Esophagus muscularis mucosa (tissue), 4 donors: ENCODE results near the gene NDUFAF8. TPM values are rescaled to one million over a fixed set of nuclear protein-coding genes. Genes with fewer than 3 reads are reported as not detected.

ENCODE experiments used
- DNase-seq: peaks from one replicate; pipeline ENCODE4 v3.0.0-alpha.2; 2017; ENCODE audit errors: extremely low spot score
- H3K27ac ChIP-seq, 4 donors: fragments of 200-600 bp; sonication (generic); replicated peaks in 1 of 4; 1 replicate in 3 of 4; 2 replicates in 1 of 4; pipeline ENCODE4 v1.5.1; 2016 to 2019; ENCODE audit warnings: mild to moderate bottlenecking in 1 of 4
- H3K27me3 ChIP-seq, 4 donors: fragments of 200-600 bp; sonication (generic); one replicate each; pipeline versions ENCODE4 v1.5.1 to v1.6.0; 2016 to 2019
- H3K36me3 ChIP-seq, 4 donors: fragments of 200-600 bp; sonication (generic); one replicate each; pipeline ENCODE4 v1.5.1; 2016 to 2019
- H3K4me1 ChIP-seq, 4 donors: fragments of 200-600 bp; sonication (generic); one replicate each; pipeline ENCODE4 v1.5.1; 2016 to 2019
- H3K4me3 ChIP-seq, 4 donors: fragments of 200-600 bp; sonication (generic); 1 replicate in 2 of 4; 2 replicates in 2 of 4; pipeline ENCODE4 v1.5.1; 2016 to 2019; ENCODE audit warnings: mild to moderate bottlenecking in 4 of 4, moderate library complexity in 1 of 4
- H3K9me3 ChIP-seq, 4 donors: fragments of 200-600 bp; sonication (generic); 1 replicate in 3 of 4; 2 replicates in 1 of 4; pipeline ENCODE4 v1.5.1; 2016 to 2019
- EP300 ChIP-seq: sonication (generic); formaldehyde crosslinking; IDR thresholded peaks from one replicate; pipeline ENCODE4 v1.6.1; 2017; ENCODE audit warnings: antibody characterized with exemption
- POLR2A ChIP-seq: fragments of 450-650 bp; IDR thresholded peaks from one replicate; pipeline ENCODE4 v1.6.1; 2017; ENCODE audit warnings: antibody characterized with exemption, moderate library complexity, mild to moderate bottlenecking, low read depth
- POLR2AphosphoS5 ChIP-seq, 2 donors: sonication (generic); formaldehyde crosslinking; IDR thresholded peaks; one replicate each; pipeline ENCODE4 v1.6.1; 2017; ENCODE audit warnings: antibody characterized with exemption in 2 of 2
- WGBS: methylation state at CpG from one replicate; pipeline ENCODE4 v1.1.5; 2018; 5-methylcytosine and 5-hydroxymethylcytosine counted together
- intact Hi-C: fragments of 100-400 bp; cut with DNase I; formaldehyde crosslinking; loops from one replicate; pipeline ENCODE4 v1.15.1; 2023
- total RNA-seq, 4 donors: library from RNA; depleted of rRNA; stranded (reverse); fragments of >200 nt; gene quantifications; one replicate each; pipeline versions ENCODE4 v1.1.0 to v1.2.1, GENCODE V29; 2016
- TF ChIP-seq, protein P1 (sequence below), 3 experiments: fragments of 200-600 bp in 2 of 3; fragments of 450-650 bp in 1 of 3; sonication (generic) in 2 of 3; IDR thresholded peaks; one replicate each; pipeline ENCODE4 v1.5.1; 2017 to 2019; ENCODE audit warnings: antibody characterized with exemption in 3 of 3, mild to moderate bottlenecking in 2 of 3, moderate library complexity in 1 of 3

NDUFAF8 gene
- total RNA-seq, 4 donors from 2014 or later: 34.6 to 54.8 (median 40.4) TPM

- TF ChIP-seq POLR2AphosphoS5 (IDR thresholded peaks at IDR 0.05) (no peak), POLR2A (no peak), EP300 (no peak)
- TF ChIP-seq, protein P1, sequence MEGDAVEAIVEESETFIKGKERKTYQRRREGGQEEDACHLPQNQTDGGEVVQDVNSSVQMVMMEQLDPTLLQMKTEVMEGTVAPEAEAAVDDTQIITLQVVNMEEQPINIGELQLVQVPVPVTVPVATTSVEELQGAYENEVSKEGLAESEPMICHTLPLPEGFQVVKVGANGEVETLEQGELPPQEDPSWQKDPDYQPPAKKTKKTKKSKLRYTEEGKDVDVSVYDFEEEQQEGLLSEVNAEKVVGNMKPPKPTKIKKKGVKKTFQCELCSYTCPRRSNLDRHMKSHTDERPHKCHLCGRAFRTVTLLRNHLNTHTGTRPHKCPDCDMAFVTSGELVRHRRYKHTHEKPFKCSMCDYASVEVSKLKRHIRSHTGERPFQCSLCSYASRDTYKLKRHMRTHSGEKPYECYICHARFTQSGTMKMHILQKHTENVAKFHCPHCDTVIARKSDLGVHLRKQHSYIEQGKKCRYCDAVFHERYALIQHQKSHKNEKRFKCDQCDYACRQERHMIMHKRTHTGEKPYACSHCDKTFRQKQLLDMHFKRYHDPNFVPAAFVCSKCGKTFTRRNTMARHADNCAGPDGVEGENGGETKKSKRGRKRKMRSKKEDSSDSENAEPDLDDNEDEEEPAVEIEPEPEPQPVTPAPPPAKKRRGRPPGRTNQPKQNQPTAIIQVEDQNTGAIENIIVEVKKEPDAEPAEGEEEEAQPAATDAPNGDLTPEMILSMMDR (IDR thresholded peaks at IDR 0.05): no peak
- peak overlapping the region; percentile 75 to 99 (median 91) for H3K4me3 ChIP-seq
- H3K9me3 ChIP-seq: no peaks in the 10 kb centered on the region
- peaks cover 18 to 64% (median 53%) of the 10 kb centered on the region in 4 donors for H3K4me1 ChIP-seq
- 24% methylated on average over 22 of the region's 37 CpGs for whole genome bisulfite sequencing
- peaks cover 0 to 36% (median 21%) of the 10 kb centered on the region in 4 donors for H3K36me3 ChIP-seq
- peak overlapping the region; percentile 79 to 94 (median 84) for H3K27ac ChIP-seq
- no peaks in the 10 kb centered on the region for H3K27me3 ChIP-seq
- no peak for DNase-seq
- intact Hi-C loops: no loop called here
Measured at GRCh38 chr17:81239714-81240555, 817 bp downstream of the NDUFAF8 start.

DNA sequence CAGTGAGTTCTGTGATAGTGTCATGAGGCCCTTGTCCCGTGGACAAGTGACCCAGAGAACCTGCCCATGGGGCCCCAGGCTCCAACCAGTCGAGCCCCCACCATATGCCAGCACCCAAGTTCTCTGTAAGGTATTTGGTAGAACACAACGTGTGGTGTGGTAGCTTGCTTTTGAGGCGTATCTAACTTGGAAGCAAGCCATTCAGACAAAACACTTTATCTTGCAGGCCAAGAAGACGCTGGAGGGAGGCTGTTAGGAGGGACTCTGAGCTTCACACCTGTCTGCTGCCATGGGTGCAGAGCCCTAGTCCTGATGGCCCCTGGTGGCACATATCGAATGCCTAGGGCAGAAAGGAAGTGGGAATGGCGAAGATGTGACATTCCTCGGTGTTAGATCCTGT lies 1.6 kb downstream of the NDUFAF8 start:
- TF ChIP-seq, protein P1 (IDR thresholded peaks at IDR 0.05): no peak
- no peak for TF ChIP-seq POLR2A
- TF ChIP-seq POLR2AphosphoS5 (IDR thresholded peaks at IDR 0.05): no peak
- TF ChIP-seq EP300: no peak
- intact Hi-C loops: loop anchor here (1.0 kb wide), 1 partner anchor 98 kb away; no protein-coding TSS in a partner anchor
- no peaks in the 10 kb centered on the region for H3K9me3 ChIP-seq
- DNase-seq: no peak
- H3K27me3 ChIP-seq: no peaks in the 10 kb centered on the region
- 73% methylated on average over 8 of the region's 8 CpGs for WGBS
- H3K4me1 ChIP-seq: peaks cover 18 to 56% (median 50%) of the 10 kb centered on the region in 4 donors
- no peak overlapping the region for H3K27ac ChIP-seq
- peaks cover 0 to 28% (median 20%) of the 10 kb centered on the region in 4 donors for H3K36me3 ChIP-seq
- H3K4me3 ChIP-seq: peak overlapping the region in 1 of 4 donors; percentile 99

DNA sequence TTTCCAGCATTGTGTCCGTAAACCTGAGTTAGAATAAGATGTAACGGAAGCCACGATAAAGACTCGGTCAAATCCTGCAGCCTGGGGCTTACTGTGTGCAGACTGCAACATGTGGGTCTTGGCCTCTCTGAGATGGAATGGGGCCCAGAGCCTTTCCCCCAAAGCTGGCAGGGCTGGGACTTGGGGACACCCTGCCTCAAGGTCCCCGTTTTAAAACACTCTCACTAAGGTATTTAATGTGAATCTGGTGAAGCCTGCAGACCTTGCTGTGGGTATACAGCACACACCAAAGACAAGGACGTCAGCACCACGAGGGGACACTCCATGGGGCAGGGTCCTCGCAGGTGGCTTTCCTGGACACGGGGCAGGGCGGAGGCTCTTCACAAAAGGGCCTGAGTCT lies 2.1 kb downstream of the NDUFAF8 start:
- Histone ChIP-seq H3K9me3 (no peaks in the 10 kb centered on the region), H3K27me3 (no peaks in the 10 kb centered on the region), H3K4me1 (peaks cover 18 to 52% (median 46%) of the 10 kb centered on the region in 4 donors), H3K36me3 (peaks cover 0 to 28% (median 19%) of the 10 kb centered on the region in 4 donors), H3K4me3 (no peak overlapping the region), H3K27ac (peak overlapping the region in 1 of 4 donors; percentile 18)
- intact Hi-C loops: loop anchor here (1.0 kb wide), 1 partner anchor 99 kb away; no protein-coding TSS in a partner anchor
- 73% methylated on average over 10 of the region's 10 CpGs for WGBS
- TF ChIP-seq, protein P1 (IDR thresholded peaks at IDR 0.05): no peak
- TF ChIP-seq POLR2A (no peak), EP300 (no peak), POLR2AphosphoS5 (IDR thresholded peaks at IDR 0.05) (no peak)
- DNase-seq: no peak

DNA sequence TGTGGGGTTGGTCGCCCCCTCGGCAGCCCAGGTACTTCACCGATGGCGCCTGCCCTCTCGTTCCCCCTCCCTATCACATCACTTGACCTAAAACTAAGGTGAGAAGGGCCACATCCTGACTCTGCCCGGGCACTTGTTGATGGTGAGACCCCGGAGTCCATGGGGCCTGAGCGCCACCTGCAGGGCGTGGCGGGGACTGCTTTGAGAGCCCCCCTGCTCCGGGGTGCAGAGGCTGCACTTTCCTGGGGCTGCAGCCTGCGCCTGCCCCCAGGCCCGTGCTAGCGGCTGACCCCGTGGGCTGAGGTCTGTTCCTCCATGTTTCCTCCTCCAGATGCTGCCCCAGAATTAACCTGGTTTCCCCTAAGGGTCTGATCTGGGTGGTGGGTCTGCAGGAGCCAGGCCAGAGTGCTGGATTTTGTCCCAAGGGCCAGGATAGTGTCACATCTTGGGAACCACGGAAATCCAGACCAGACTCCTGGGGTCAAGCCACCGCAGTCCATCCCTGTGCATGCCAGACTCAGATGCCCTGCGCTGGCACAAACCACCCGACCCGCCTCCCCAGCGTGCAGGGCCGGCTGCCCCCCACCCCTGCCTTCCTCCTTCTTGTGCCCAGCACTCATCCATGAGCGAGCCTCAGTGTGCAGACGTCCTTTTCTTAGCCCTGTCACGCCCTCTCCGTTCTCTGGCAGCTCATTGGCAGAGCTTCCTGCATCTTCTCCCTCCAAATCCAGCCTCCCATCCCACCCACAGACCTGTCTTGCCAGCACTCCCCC lies 2.7 kb downstream of the NDUFAF8 start:
- Histone ChIP-seq H3K9me3 (no peaks in the 10 kb centered on the region), H3K4me3 (no peak overlapping the region), H3K27me3 (no peaks in the 10 kb centered on the region), H3K4me1 (peaks cover 18 to 46% (median 40%) of the 10 kb centered on the region in 4 donors), H3K36me3 (peaks cover 0 to 28% (median 17%) of the 10 kb centered on the region in 4 donors), H3K27ac (peak overlapping the region in 1 of 4 donors; percentile 18)
- WGBS: 69% methylated on average over 16 of the region's 26 CpGs
- TF ChIP-seq, protein P1 (IDR thresholded peaks at IDR 0.05): peak; percentile 69 to 84 (median 70)
- TF ChIP-seq POLR2AphosphoS5 (IDR thresholded peaks at IDR 0.05): no peak
- TF ChIP-seq POLR2A: no peak
- no peak for TF ChIP-seq EP300
- intact Hi-C loops: loop anchor here (1.0 kb wide), 1 partner anchor 100 kb away; no protein-coding TSS in a partner anchor
- DNase-seq: no peak
